Stimulated activated CD4-positive, alpha-beta T cell treated with anti-CD3 and anti-CD28 coated beads, Interleukin-2, amount 100 ng/mL, for 4 hours (primary cell): Measurements from ENCODE around the gene PRDM16.

ENCODE experiments used
- DNase-seq: peaks from one replicate; pipeline ENCODE4 v3.0.0-alpha.2; 2020; ENCODE audit warnings: low read depth

Gene PRDM16

DNA sequence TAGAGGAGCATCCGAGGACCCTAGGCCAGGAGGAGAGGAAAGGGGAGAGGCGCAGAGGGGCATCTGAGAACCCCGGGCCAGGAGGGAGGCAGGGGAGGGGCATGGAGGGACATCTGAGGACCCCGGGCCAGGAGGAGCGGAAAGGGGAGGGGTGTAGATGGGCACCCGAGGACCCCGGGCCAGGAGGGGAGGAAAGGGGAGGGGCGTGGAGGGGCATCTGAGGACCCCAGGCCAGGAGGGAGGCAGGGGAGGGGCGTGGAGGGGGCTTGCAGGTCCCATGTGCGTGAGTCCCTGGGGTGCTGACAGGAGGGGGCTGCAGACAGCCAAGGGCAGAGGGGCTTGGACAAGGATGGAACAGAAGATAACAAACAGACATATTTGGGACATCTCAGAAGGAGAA, 195.5 kb downstream of the PRDM16 start:
- DNase-seq = no peak

DNA sequence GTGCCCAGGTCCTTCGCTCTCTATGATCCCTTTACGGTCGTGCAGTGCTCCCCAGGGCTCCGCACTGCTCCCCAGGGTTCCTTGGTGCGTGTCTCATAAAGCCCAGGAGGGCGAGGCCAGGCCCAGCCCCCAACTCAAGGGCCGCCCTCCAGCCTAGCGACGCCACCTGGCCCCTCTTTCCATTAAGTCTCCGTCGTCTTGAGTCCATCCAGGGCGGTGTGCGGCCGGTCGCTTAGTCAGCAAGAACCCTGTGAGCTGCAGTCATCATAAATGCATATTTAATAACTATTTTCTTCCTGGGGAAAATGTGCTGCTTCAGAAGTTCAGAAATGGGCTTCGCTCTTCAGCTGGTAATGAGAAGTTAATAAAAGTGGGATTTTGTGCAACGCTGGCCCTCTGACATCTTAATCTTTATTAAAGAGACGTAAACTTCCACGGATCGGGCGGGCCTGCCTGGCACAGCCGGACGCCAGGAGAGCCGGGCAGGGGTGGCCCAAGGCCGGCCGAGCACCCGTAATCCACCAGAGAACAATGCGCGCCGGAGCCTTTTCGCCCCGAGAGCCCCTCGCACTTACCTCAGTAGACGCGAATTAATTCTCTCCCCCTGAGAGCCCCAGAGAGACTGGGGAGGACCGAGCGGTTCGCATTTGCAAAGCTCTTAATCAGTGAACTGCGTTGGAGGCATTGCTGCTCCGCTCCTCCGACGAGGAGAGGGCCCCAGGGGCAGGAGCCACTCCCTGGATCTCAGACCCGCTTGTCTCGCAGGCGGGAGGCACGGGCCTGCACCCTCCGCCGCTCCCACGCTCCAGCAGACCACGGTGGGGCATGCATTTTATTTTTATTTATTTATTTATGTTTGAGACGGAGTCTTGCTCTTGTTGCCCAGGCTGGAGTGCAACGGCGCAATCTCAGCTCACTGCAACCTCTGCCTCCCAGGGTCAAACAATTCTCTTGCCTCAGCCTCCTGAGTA, 197.1 kb downstream of the PRDM16 start:
- no peak for DNase-seq

DNA sequence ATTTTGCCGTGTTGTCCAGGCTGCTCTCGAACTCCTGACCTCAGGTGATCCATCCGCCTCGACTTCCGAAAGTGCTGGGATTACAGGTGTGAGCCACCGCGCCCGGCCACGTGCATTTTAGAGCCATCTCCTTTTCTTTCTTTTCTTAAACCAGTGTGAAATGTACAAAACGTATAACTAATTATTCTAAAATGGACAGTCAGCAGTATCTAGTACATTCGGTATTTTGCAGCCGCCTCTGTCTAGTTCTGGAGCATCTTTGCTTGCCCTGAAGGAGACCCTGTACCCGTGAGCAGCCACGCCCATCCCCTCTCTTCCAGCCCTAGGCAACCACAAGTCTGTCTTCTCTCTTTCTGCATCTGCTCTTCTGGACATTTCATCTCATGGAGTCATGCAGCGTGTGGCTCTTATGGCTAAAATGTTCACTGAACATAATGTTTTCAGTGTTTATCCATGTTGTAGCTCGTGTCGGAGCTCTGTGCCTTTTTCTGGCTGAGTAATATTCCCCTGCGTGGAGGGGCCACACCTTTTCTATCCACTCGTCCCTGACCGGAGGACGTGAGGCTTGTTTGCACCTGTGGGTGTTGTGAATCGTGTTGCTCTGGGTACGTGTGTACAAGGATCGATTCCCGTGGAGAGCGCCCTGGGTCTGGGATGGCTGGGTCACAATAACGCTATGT, 198.0 kb downstream of the PRDM16 start:
- DNase-seq = no peak

DNA sequence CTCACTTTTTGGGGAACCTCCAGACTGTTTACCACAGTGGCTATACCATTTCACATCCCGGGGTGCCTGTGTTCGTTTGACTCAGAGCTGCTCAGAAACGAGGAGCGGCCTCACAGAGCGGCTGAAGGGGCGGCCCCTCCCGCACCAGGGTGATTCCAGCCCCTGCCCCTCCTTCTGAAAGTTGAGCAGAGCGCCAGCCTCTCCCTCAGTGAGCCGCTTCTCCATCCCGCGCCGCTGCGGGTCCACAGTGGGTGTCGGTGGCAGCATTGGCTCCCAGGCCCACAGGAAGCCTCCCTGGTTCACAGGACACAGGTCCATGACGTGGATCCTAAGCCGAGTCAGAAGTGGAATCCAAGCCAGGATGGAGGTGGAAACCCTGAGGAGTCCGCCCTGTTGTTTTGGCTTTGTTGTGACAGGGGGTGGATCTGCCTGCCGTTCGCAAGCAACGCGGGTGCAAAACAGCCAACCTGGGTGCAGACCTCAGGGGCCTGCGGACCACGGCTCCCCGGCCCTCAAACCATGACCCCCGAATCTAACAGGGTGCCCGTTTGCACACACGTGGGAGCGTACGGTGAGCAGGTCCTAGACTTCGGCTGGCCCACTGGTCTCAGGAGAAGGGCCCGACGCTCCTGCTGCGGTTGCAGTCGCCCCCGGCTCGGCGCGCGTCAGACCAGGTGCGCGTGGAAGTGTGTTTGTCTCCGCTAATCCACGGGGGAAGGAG, 198.7 kb downstream of the PRDM16 start:
- no peak for DNase-seq

DNA sequence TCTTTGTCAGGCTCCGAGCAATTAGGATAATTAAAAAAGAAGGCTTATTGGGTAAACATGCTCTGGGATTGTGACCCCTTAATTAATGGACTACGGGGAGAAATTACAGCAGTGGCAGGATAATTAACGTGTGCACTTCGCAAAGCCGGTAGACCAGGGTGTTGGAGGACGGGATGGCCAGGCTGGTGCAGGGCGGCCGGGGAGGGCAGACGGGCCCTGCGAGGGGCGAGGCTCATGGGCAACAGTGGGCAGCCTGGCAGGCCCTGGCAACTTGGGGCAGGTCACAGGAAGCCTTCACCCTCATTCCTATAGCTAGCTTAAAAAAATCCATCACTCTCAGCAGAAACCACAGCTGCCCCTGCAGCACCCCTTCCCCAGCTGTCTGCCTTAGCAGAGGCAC, 199.3 kb downstream of the PRDM16 start:
- DNase-seq = no peak

DNA sequence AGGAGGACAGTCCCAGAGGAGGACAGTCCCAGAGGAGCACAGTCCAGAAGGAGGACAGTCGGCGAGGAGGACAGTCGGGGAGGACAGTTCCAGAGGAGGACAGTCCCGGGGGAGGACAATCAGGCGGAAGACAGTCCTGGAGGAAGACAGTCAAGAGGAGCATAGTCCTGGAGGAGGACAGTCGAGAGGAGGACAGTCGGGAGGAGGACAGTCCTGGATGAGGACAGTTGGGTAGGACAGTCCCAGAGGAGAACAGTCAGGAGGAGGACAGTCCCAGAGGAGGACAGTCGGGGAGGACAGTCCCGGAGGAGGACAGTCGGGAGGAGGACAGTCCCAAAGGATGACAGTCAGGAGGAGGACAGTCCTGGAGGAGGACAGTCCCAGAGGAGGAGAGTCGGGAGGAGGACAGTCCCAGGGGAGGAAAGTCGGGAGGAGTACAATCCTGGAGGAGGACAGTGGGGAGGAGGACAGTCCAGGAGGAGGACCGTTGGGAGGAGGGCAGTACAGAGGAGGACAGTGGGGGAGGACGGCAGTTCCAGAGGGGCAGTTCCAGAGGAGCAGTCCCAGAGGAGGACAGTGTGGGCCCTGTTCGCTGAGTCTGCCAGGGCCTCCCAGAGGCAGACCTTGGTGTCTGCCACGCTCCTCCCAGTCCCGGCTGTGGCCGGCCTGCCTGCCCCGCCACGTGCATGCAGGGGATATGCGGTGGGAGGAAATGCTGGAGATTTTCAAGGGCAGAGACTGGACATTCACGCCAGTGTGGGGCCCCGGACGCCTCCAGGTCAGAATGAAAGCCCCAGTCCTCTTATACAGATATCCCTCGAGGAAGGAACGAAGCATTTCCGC, 201.6 kb downstream of the PRDM16 start:
- DNase-seq = no peak

DNA sequence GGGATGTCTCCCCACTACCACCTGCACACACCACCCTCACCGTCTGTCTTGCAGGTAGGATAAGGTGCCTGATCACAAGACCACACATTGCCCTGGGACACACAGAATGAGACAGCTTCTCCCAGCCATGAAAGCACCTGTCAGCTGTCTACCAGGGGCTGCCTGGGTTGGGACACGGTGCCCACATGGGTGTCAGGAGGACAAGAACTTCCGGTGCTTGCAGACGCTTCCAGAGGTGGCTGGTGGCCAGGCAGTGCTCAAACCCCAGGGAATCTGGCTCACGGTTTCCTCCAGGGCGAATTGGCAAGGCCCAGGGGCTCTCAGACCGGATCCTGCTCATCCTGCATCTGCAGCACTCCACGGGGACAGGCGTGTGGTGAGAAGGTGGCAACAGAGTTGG, 202.9 kb downstream of the PRDM16 start:
- no peak for DNase-seq

DNA sequence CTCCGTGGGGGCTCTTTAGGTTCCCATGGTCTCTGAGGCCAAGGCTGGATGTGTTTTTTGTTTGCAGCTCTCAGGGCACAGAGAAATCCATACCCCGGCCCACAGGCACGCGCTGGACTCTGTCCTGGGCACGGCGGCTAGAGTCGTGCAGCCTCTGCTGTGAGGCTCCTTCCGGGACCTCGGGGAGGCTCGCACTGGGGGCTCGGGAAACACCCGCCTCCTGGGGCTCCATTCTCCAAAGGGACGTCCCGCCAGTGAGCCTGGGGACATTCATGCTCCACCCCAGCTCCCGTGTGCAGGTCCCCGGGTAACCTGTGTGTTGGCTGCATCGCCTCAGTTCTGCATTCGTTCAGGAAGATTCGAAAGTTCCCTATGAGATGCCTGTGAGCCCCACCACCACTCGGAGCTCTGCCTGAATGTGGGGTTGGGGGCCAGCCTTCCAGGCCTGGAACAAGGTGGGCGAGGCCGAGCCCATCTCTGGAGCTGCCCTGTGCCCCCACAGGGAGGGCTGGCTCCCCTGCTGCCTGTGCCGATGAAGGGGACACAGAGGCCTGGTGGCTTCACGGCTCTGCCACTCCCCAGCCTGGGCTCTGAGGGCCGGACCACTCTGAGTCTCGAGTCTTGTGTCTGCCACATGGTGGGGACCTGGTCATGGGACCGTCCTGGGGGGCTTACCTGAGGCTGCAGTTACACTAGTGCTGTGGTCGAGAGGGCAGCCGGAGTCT, 203.5 kb downstream of the PRDM16 start:
- DNase-seq = no peak

DNA sequence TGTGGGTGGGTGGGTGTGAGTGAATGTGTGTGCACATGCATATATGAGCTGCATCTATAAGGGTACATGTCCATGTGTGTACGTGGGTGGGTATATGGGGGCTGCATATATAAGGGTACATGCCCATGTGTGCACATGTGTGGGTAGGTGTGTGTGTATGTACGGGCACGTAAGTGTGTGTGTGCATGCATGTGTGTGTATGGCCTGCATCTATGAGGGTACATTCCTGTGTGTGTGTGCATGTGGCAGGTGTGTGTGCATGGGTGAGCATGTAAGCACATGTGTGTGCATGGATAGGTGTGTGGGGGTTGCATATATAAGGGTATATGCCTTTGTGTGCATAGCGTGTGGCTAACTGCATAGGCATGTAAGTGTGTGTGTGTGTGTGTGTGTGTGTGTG, 204.4 kb downstream of the PRDM16 start:
- no peak for DNase-seq

DNA sequence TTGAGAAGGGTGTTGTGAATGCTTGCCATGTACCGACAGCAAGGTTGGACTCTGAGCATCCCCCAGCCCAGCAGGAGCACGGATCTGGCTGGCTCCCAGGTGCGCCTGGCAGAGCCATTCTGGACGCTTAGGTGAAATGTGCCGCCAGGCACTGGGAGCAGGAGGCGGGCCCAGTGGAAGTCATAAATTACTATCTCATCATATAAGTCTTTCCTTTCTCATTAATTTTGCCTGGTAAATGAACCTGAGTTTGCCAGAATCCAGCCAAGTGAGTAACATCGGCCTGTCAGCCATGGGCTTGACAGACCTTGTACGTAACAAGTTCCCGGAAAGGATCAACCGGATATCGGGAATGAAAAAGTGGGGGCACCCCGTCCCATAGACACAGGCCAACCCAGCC, 206.0 kb downstream of the PRDM16 start:
- DNase-seq = no peak

DNA sequence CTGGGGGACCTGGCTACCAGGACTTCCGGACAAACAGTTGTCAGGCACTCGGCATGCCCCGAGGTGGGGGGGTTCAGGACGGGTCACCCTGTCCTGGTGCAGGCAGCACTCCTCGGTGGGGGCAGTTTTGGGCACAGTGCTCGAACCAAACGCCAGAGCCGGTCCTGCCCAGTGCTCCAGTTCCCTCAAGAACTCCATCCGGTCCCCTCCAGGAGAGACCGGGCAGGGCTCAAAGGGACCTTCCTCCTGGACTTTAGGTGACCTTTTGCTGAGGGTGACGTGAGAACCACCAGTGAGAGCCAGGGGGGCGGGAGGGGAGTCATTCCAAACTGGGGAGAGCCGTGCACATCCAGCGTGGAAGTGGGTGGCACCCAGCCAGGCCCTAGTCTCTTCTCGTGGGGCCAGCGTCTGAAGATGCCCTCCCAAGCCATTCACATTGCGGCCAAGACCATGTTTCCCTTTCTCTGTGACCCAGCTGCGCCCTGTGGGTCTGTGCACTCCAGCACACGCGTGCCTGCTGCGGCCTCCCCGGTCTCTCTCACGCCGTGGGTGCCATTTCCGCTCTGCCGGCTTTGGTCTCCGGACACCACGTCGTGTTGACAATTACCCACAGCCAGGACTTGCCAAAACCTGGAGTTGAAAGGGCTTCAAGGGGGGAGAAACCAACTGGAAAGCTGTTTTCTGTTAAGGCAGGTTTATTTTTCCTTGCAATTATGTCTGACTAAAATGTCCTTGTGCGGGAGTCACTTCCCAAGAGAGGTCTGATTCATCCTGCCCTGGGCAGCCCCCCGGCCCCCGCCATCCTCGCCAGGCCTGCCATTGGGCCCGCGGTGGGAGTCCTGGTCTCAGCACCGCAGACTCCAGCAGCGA, 206.7 kb downstream of the PRDM16 start:
- no peak for DNase-seq

DNA sequence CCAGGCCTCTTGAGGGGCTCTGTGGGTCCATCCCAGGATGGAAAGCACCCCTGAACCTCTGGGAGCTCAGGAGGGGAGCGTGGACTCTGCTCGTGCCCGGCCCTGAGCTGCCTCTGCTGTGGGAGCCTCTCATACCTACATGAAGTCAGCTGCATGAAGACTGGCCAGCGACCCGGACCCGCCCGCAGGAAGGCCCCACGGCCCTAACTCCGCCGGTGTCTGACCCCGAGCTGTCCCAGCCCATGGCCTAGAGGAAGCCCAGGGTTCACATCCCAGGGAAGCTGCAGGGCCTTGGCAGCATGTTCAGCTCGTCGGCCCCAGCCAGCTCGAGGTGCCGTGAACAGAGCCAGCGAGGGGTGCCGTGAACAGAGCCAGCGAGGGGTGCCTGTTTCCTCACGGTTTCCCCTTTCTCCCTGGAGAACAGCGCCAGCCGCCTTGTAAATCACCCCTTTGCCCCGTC, 207.4 kb downstream of the PRDM16 start:
- no peak for DNase-seq

DNA sequence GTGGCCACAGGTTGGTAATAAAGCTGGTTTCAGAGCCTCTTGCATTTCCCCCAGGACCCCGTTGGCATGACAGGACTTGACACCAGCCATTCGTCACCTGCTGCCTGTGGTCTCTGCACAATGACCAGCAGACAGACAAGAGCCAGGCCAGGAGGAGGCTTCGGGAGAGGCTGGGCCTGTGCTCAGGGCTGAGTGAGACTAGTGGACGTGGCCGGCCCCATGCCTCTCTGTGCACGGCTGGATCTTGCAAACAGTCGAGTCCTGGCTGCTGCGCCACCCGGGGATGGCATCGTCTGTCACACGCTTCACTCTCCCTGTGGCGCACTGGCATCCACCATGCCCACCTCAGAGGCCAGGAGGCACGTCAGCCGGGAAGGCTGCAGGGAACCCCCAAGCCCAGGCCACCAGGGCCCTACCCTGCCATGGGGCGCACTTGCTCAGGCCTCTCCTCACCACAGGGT, 208.0 kb downstream of the PRDM16 start:
- no peak for DNase-seq

DNA sequence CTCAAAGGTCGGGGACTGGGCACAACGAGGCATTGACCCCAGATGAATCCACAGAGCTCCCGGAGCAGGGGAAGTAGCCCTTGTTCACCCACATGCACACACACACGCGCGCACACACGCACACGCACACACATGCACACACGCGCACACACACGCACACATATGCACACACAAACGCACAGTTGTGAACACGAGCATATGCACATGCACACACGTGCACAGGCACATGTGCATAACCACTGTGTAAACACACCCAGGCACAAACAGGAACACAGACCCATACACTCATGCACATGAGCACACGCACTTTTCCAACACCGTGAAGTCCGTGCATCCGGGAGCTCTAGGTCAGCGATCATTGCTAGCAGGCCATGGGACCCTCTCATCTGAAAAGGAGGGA, 208.6 kb downstream of the PRDM16 start:
- no peak for DNase-seq

DNA sequence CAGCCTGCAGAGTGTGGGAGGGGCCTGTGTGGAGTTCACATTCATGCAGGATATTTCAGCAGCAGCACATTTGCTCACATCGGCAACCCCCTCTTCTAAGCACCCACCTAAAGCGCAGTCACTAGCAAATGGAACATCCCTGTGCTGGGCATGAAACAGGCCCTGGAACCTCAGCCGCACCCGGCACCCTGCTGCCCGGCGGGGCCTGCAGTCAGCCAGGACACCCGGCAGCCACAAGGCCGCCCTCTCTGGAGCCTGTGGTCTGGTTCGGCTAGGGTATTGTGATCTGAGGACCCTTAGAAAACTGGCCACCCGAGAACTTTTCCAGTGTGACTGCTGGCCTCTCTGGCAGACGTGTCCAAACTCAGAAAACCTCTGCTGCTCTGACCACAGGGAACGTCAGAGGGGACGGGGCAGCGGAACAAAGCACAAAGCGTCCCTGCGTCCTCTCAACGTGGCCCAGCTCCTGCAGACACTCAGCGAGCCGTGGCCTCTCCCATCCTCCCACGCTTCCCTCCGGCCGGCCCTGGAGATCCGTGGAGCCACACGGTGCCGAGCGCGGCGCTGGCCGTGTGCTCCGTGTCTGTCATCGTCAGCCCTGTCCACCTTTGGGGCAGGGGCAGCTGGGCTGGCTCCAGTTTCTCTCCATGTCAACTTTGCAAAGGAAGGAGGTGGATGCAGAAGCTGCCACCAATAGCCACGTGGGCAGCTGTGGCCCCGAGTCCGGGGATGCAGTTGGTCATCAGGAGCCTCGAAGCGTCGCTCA, 209.6 kb downstream of the PRDM16 start:
- DNase-seq = no peak

DNA sequence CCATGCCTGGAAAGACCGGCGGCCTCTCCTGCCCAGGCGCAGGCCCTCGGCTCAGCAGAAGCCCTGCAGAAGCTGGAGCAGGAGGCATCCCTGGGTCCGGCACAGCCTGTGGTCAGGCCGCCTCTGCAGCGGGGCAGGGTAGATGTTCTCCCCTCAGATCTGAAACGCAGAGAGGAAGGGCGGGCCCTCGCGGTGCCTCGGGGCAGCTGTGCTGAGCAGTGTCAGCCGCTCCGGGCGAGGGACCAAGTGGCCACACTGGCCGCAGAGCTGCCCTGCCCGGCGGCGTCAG, 210.1 kb downstream of the PRDM16 start:
- DNase-seq = no peak

DNA sequence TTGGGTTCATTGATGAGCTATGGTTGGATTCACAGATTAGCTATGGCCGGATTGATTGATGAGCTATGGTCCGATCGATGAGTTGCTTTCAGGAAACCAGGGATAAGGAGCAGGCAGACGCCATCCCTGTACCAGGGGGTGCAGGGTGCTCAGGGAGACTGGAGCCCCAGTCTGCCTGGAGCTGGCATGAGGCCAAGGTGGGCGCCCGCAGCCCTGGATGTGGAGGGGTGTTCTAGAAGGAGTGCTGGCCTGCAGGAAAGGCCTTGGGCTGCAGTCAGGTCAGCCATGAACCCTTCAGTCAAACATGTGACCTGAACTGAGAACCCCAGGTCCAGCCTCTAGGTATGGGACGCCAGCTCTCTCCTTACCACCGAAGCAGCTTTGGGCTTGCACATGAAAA, 212.7 kb downstream of the PRDM16 start:
- DNase-seq = no peak

DNA sequence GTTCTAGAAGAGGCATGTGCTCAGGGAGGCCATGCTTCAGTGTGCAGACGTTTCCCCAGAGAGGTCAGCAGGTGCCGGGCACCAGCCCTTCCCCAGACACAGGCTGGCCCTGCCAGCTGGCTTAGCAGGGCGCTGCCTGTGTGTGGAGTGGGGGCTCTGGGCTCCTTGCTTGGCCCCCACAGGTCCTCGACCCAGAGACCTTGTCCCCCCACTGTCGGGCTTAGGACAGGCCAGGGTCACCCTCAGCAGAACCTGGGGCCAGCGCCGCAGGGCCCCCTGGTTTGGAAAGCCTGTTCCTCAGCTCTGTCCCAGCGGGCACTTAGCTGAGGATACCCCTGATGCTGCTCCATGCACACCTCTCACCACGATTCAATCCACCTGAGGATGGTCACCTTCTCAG, 213.2 kb downstream of the PRDM16 start:
- no peak for DNase-seq

DNA sequence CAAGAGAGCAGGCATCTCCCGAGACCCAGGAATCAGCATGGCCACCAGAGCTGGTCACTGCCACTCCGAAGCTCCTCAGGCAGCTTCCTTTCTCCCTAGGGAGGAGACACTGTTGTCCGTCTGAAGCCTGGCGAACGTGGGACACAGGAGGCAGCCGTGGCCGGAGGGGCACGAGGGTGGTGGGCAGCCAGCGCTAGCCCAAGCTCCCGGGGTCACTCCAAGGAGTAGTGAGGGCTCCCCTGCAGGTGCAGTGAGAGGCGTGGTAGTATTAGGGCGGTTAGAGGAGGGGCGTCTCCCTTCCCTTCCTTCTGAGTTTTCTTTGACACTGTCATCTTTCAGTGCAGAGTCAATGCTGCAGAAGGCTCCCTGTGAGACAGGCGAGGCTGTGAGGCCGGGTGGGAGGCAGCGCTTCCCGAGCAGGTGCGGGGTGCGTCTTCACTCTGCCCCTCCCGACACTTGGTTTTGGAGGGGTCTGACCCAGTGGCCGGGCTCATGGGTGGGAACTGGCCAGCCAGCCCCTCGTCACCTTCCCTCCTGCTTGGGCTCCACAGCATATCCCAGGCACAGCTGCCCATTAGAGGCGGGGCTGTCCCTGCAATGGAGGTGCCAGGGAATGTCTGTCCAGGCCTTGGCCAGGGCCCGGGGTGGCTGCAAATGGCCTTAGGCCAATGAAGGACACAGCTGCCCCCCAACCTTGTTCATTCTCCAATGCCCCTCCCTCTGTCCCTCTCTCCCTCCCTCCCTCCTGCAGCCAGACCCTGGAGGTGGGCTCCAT, 213.8 kb downstream of the PRDM16 start:
- DNase-seq = no peak
